AG04449 (cell line): Measurements from ENCODE around the gene RNF146.

Source experiments
- CTCF ChIA-PET: fragments of 350-600 bp; formaldehyde crosslinking; extraction: SDS; loops from one replicate; lab custom pipeline; 2021; ENCODE audit warnings: antibody characterized with exemption; lab: Yijun Ruan, JAX
- POLR2A ChIA-PET: fragments of 400-600, 350-600 bp; formaldehyde crosslinking; extraction: SDS; loops from one replicate; lab custom pipeline; 2020; ENCODE audit warnings: antibody characterized with exemption, inconsistent platforms; lab: Yijun Ruan, JAX
- DNase-seq: peaks from one replicate; pipeline ENCODE4 v3.0.0-alpha.2; 2010; ENCODE audit warnings: low read depth, low spot score
- H3K4me3 ChIP-seq: 2 replicates; pipeline ENCODE4 v1.5.1; 2011; ENCODE audit warnings: low read depth, mild to moderate bottlenecking, control low read depth, low read length
- CTCF ChIP-seq: IDR thresholded peaks from one replicate; pipeline ENCODE4 v1.5.1; 2011; ENCODE audit warnings: mild to moderate bottlenecking, moderate library complexity, low read length, control low read depth, inconsistent platforms; ENCODE audit not compliant: insufficient read depth; ENCODE audit errors: missing control alignments

Gene RNF146

GRCh38 chr6:127277878-127278843 is 11.5 kb downstream of the RNF146 start:
- POLR2A ChIA-PET = no interaction called here
- no peak for DNase-seq
- CTCF ChIA-PET = interaction anchor here (0.7 to 1.9 kb wide), 2 partner anchors 12 to 269 kb away, joined by 3 to 8 read pairs (median 4); partner anchors contain the start of gene RNF146
- TF ChIP-seq CTCF = no peak
- no peak overlapping the region for H3K4me3 ChIP-seq

- POLR2A ChIA-PET = no interaction called here
- no peak overlapping the region for H3K4me3 ChIP-seq
- no peak for DNase-seq
- no peak for TF ChIP-seq CTCF
- CTCF ChIA-PET = interaction anchor here (1.1 to 1.9 kb wide), 5 partner anchors 10 to 259 kb away, joined by 3 to 8 read pairs (median 4); partner anchors contain the start of gene RNF146
Measured at GRCh38 chr6:127279815-127280214, 13.2 kb downstream of the RNF146 start.

GRCh38 chr6:127282184-127282583 is 15.5 kb downstream of the RNF146 start:
- POLR2A ChIA-PET = no interaction called here

GRCh38 chr6:127288705-127289104 is 22.0 kb downstream of the RNF146 start:
- POLR2A ChIA-PET = no interaction called here
- TF ChIP-seq CTCF = no peak
- no peak for DNase-seq
- H3K4me3 ChIP-seq = no peak overlapping the region
- CTCF ChIA-PET = interaction anchor here (1.0 kb wide), 1 partner anchor 22 kb away, joined by 5 read pairs; the partner anchor contains the start of gene RNF146

More at GRCh38 chr6:127282184-127282583, 15.5 kb downstream of the RNF146 start:
- no peak for DNase-seq
- CTCF ChIA-PET = interaction anchor here (0.8 to 1.5 kb wide), 3 partner anchors 16 to 50 kb away, joined by 3 to 8 read pairs (median 3); partner anchors contain the start of gene RNF146
- TF ChIP-seq CTCF = no peak
- H3K4me3 ChIP-seq = no peak overlapping the region

- ChIA-PET POLR2A (no interaction called here), CTCF (interaction anchor here (1.0 kb wide), 1 partner anchor 23 kb away, joined by 5 read pairs; the partner anchor contains the start of gene RNF146)
- no peak for TF ChIP-seq CTCF
- H3K4me3 ChIP-seq = no peak overlapping the region
- no peak for DNase-seq
Measured at GRCh38 chr6:127289934-127290333, 23.3 kb downstream of the RNF146 start.
